PC-9 (cell line): ENCODE data around the gene CWC27.

Experiments
- CTCF ChIP-seq: fragments of 200-600 bp; sonication (generic); conservative IDR thresholded peaks from 2 replicates; pipeline ENCODE4 v1.6.1; 2017; ENCODE audit warnings: mixed run types, antibody characterized with exemption, mild to moderate bottlenecking, moderate library complexity
- EZH2 ChIP-seq: fragments of 200-600 bp; sonication (generic); IDR thresholded peaks from 2 replicates; pipeline ENCODE4 v1.8.0; 2017; ENCODE audit warnings: antibody characterized with exemption, low read depth

DNA sequence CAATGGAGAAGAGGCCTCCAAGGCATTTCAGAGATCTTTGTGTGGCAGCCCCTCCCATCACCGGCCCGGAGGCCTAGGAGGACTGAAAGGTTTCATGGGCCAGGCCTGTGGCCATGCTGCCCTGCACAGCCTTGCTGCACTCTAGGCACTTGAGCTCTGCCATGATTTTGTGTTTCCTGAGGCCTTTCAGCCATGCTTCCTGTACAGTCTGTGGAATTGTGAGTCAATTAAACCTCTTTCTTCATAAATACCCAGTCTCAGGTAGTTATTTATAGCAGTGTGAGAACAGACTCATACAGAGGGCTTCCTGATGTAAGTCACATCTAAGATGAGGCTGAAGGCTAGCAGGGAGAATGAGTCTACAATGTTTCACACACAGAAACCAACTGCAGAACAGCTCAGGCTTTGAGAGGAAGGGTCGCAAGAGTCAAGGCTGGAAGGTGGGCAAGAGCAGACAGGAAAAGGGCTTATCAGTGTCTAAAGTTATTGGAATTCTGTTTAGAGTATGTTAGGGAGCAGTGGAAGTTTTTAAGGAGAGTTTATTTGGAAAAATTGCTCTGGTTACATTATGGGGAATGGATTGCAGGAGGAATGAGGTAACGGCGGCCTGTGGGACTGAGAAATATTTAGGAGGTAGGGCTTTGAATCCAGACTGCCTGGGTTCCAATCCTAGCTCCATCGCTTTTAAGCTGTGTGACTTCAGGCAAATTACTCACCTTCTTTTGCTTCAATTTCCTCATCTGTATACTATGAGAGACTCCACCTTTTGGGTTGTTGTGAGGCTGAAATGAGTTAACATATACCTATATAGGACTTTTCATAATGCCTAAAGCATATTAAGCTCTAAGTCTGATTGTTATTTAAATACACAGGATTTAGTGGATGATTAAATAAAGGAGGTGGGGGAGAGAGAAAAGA lies 291.2 kb downstream of the CWC27 start:
- TF ChIP-seq CTCF (no peak), EZH2 (no peak)
